Measurements from ENCODE around the gene GPR32. TPM values are rescaled to one million over a fixed set of nuclear protein-coding genes. Genes with fewer than 3 reads are reported as not detected.
"Not testable (repeated sequence)": the region's sequence is repeated elsewhere in the genome, so short reads cannot be mapped to it uniquely, and the experiment has no call there.

The GPR32 gene
- total RNA-seq, 2 experiments from 2014 or later = not detected

DNA sequence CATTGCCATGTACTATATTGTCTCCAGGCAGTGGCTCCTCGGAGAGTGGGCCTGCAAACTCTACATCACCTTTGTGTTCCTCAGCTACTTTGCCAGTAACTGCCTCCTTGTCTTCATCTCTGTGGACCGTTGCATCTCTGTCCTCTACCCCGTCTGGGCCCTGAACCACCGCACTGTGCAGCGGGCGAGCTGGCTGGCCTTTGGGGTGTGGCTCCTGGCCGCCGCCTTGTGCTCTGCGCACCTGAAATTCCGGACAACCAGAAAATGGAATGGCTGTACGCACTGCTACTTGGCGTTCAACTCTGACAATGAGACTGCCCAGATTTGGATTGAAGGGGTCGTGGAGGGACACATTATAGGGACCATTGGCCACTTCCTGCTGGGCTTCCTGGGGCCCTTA lies 624 bp downstream of the GPR32 start:
- ChIA-PET CTCF (no interaction called here), POLR2A (no interaction called here)
- peaks cover 20% of the 10 kb centered on the region for H3K27me3 Mint-ChIP-seq
- intact Hi-C loops (cut with DNase I, micrococcal nuclease) = no loop called here
- ATAC-seq (no peak), DNase-seq (no peak)
- H3K4me3 Mint-ChIP-seq = no peak overlapping the region
- H3K4me1 Mint-ChIP-seq = no peaks in the 10 kb centered on the region
- no peaks in the 10 kb centered on the region for H3K36me3 Mint-ChIP-seq (ENCODE audit: low read depth)
- no peaks in the 10 kb centered on the region for H3K9me3 Mint-ChIP-seq (ENCODE audit: low read depth)
- H3K27ac Mint-ChIP-seq = no peak overlapping the region

DNA sequence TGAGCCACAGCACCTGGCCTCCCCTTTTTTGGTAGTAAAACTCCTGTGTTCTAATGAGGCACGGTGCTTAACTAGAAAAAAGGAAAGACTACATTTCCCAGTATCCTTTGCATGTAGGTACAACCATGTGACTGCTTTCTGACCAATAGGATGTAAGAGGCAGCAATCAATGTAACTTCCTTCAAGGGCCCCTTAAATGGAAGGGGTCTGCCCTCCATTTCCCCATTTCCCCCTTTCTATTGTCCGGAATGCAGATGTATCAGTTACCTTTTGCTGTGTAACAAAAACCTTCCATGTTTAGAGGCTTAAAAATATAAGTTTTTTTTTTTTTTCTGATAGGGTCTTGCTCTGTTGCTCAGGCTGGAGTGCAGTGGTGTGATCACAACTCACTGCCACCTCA lies 2.2 kb downstream of the GPR32 start:
- Mint-ChIP-seq H3K4me1 (no peaks in the 10 kb centered on the region), H3K27me3 (peaks cover 25% of the 10 kb centered on the region), H3K36me3 (ENCODE audit: low read depth) (no peaks in the 10 kb centered on the region), H3K27ac (no peak overlapping the region), H3K4me3 (no peak overlapping the region), H3K9me3 (ENCODE audit: low read depth) (no peaks in the 10 kb centered on the region)
- CTCF ChIA-PET = no interaction called here
- no peak for DNase-seq
- ATAC-seq = peak; percentile 71
- POLR2A ChIA-PET = no interaction called here
- intact Hi-C loops (cut with DNase I, micrococcal nuclease) = no loop called here

DNA sequence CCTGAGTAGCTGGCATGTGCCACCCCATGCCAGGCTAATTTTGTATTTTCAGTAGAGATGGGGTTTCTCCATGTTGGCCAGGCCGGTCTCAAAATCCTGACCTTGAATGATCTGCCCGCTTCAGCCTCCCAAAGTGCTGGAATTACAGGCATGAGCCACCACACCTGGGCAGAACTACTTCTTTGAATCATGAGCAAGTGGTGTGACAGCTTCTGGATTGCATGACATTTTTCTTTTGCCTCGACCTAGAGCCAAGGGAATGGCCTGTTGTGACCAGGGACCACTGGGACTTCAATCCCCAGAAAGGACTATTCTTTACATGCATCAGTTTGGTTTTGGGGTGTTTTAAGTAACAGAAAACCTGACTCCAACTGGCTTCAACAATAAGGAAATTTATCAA lies 2.6 kb downstream of the GPR32 start:
- intact Hi-C loops (cut with DNase I, micrococcal nuclease); POLR2A ChIA-PET; H3K4me3 Mint-ChIP-seq; H3K4me1 Mint-ChIP-seq; H3K27ac Mint-ChIP-seq; DNase-seq; CTCF ChIA-PET; H3K9me3 Mint-ChIP-seq (ENCODE audit: low read depth); ATAC-seq; H3K36me3 Mint-ChIP-seq (ENCODE audit: low read depth): not testable (repeated sequence)
- H3K27me3 Mint-ChIP-seq = peaks cover 29% of the 10 kb centered on the region

DNA sequence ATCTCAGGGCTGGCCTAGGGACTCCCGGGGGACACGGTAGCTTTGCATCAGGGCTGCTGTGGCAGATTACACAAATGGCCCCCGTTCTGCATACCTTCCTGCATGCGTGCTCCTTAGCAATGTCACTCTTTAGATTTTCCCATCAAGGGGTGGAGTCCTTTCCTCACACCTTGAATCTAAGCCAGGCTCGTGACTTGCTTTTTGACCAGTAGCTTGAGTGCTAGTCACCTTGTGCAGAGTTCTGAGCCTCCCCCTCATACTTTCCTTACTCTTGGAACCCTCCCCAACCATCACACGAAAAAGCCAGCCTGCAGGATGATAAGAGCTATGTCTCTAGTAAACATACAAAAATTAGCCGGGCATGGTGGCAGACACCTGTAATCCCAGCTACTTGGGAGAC lies 3.2 kb downstream of the GPR32 start:
- DNase-seq; CTCF ChIA-PET; POLR2A ChIA-PET; intact Hi-C loops (cut with DNase I, micrococcal nuclease); H3K27ac Mint-ChIP-seq; H3K9me3 Mint-ChIP-seq (ENCODE audit: low read depth); H3K4me3 Mint-ChIP-seq; ATAC-seq; H3K36me3 Mint-ChIP-seq (ENCODE audit: low read depth); H3K4me1 Mint-ChIP-seq: not testable (repeated sequence)
- H3K27me3 Mint-ChIP-seq = peaks cover 35% of the 10 kb centered on the region

DNA sequence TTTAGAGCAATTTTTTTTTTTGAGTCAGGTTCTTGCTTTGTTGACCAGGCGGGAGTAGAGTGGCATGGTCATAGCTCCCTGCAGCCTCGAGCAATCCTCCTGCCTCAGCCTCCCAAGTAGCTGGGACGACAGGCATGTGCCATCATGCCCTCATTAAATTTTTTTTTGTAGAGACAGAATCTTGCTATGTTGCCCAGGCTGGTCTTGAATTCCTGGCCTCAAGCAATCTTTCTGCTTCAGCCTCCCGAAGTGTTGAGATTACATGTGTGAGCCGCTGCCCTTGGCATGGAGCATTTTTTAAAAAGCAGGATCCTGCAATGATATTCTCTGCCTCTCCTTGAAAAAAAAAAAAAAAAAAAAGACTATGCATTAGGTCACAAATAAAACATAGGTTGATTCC lies 5.9 kb downstream of the GPR32 start:
- Mint-ChIP-seq H3K36me3 (ENCODE audit: low read depth) (no peaks in the 10 kb centered on the region), H3K27me3 (peaks cover 54% of the 10 kb centered on the region), H3K4me1 (peaks cover 6% of the 10 kb centered on the region), H3K27ac (no peak overlapping the region), H3K9me3 (ENCODE audit: low read depth) (no peaks in the 10 kb centered on the region), H3K4me3 (no peak overlapping the region)
- ChIA-PET POLR2A (no interaction called here), CTCF (interaction anchor here (0.6 to 1.0 kb wide), 2 partner anchors 17 to 336 kb away, joined by 3 to 4 read pairs; no protein-coding TSS in a partner anchor)
- ATAC-seq (no peak), DNase-seq (no peak)
- intact Hi-C loops (cut with DNase I, micrococcal nuclease) = no loop called here

DNA sequence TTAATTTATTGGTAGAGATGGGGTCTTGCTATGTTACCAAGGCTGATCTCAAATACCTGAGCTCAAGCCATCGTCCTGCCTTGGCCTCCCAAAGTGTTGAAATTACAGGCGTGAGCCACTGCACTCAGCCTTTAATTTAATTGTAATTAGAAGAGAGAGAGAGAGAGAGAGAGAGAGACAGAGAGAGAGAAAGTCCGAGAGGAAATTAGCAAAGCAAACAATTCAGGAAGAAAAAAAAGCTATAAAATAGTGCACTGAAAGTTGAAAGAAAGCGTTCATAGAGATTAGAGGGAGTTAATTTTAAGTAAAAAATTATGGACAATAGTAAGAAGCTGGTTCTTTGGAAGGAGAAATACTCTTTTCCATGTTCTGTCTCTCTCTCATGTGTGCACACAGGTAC lies 7.0 kb downstream of the GPR32 start:
- Mint-ChIP-seq H3K36me3 (ENCODE audit: low read depth) (no peaks in the 10 kb centered on the region), H3K27ac (no peak overlapping the region), H3K4me1 (peaks cover 6% of the 10 kb centered on the region), H3K27me3 (peaks cover 55% of the 10 kb centered on the region), H3K9me3 (ENCODE audit: low read depth) (no peaks in the 10 kb centered on the region), H3K4me3 (no peak overlapping the region)
- no peak for ATAC-seq
- POLR2A ChIA-PET = interaction anchor here (0.6 kb wide), 1 partner anchor 393 kb away, joined by 3 read pairs; no protein-coding TSS in a partner anchor
- DNase-seq = no peak
- intact Hi-C loops (cut with DNase I, micrococcal nuclease) = no loop called here
- CTCF ChIA-PET = interaction anchor here (0.8 to 2.7 kb wide), 6 partner anchors 14 to 221 kb away, joined by 3 to 10 read pairs (median 3); no protein-coding TSS in a partner anchor

DNA sequence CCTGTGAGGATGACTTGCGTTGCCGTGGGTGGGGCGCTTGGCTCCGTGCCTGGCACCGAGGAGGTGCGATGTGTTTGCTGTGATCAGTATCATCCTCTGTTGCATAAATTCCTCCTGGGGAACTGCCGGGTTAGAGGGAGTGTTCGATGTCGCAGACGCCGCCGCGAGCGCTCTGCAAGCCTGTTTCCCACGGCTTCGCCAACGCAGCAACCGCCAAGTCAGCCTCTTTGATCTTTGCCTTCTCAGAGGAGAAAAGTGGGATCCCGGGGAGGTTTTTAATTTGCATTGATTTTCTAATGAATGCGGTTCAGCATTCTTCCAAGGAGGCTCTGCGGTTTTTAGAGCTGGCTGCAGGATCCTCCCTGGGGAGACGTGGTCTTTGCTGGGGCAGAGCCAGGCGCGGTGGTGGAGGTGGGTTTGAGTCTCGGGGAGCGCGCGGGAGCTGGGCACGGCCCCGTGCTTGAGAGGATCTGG lies 7.6 kb downstream of the GPR32 start:
- ChIA-PET CTCF (interaction anchor here (0.6 to 2.7 kb wide), 6 partner anchors 14 to 222 kb away, joined by 3 to 10 read pairs (median 3); no protein-coding TSS in a partner anchor), POLR2A (no interaction called here)

DNA sequence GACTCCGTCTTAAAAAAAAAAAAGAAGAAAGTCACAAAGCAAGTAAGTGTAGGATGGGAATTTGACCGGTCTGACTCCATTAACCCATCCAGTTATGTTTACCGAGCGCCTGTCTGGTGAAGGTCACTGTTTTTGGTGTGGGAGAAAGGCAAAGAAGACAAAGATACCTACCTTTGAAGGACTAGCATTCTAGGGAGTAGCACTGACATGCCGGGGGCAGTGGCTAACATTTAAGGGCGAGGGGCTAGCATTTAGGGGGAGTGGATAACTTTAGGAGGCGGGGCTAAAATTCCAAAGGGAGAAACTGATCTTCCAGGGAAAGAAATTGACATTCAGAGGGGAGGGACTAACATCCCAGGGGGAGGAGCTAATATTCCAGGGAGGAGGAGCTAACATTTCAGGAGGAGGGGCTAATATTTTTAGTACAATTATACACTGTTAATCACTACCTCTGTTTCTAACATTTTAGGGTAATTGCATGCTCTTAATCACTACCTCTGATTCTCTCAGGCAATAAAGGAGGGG lies 8.7 kb downstream of the GPR32 start:
- intact Hi-C loops (cut with DNase I, micrococcal nuclease) = no loop called here

More for the DNA sequence above, 7.6 kb downstream of the GPR32 start:
- ATAC-seq = no peak
- H3K4me3 Mint-ChIP-seq = no peak overlapping the region
- no peaks in the 10 kb centered on the region for H3K36me3 Mint-ChIP-seq (ENCODE audit: low read depth)
- H3K4me1 Mint-ChIP-seq = peaks cover 6% of the 10 kb centered on the region
- H3K9me3 Mint-ChIP-seq (ENCODE audit: low read depth) = no peaks in the 10 kb centered on the region
- H3K27me3 Mint-ChIP-seq = peaks cover 59% of the 10 kb centered on the region
- no peak overlapping the region for H3K27ac Mint-ChIP-seq
- DNase-seq = peak; percentile 49
- intact Hi-C loops (cut with DNase I, micrococcal nuclease) = no loop called here

DNA sequence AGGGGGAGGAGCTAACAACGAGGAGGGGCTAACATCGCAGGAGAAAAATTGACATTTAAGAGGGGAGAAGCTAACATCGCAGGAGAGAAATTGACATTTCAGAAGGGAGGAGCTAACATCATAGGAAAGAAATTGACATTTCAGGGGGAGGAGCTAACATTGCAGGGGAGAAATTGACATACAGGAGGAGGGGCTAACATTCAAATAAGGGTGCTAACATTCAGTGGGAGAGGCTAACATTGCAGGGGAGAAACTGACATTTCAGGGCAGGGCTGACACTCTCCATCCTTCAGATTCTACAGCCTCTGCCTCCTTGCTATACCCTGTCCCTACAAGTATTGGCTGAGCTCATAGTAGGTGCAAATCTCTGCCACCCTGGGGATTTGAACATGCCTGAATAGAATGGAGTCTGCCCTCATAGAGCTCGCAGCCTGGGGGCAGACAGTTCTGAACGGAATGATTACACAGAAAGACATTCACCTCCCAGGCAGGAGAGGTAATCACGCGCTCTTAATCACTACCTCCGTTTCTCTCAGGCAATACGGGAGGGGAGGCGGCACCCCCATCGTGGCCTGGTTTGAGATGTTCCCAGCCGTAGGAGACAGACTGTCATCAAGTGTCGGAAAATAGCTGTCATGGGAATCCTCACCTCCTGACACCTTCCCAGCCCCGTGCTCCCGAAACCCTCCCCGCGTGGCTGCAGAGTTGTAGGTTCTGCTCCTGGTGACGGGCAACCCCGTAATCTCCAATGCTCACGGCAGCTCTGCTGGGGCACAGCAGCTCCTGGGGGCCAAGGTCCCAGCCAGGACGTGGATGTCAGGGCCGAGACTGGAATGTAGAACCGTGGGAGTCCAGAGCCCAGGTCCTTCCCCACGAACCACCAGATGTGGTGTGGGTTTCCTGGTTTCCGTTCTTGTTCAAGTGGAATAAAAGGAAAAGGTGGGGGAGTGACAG lies 9.5 kb downstream of the GPR32 start:
- CTCF ChIA-PET = interaction anchor here (0.8 to 2.7 kb wide), 3 partner anchors 55 to 903 kb away, joined by 3 to 10 read pairs (median 5); no protein-coding TSS in a partner anchor
- POLR2A ChIA-PET = interaction anchor here (0.9 kb wide), 1 partner anchor 392 kb away, joined by 5 read pairs; no protein-coding TSS in a partner anchor
- no peak overlapping the region for H3K4me3 Mint-ChIP-seq
- H3K27ac Mint-ChIP-seq = no peak overlapping the region
- DNase-seq (no peak), ATAC-seq (peak; percentile 50)
- no peaks in the 10 kb centered on the region for H3K36me3 Mint-ChIP-seq (ENCODE audit: low read depth)
- no peaks in the 10 kb centered on the region for H3K9me3 Mint-ChIP-seq (ENCODE audit: low read depth)
- H3K4me1 Mint-ChIP-seq = peaks cover 12% of the 10 kb centered on the region
- intact Hi-C loops (cut with DNase I, micrococcal nuclease) = loop anchor here (5.0 to 10.0 kb wide), 4 partner anchors 115 to 422 kb away; no protein-coding TSS in a partner anchor
- peaks cover 55% of the 10 kb centered on the region for H3K27me3 Mint-ChIP-seq

More for the DNA sequence above, 8.7 kb downstream of the GPR32 start:
- peaks cover 12% of the 10 kb centered on the region for H3K4me1 Mint-ChIP-seq
- no peaks in the 10 kb centered on the region for H3K9me3 Mint-ChIP-seq (ENCODE audit: low read depth)
- no peak overlapping the region for H3K27ac Mint-ChIP-seq
- ChIA-PET CTCF (interaction anchor here (0.6 to 2.7 kb wide), 4 partner anchors 54 to 902 kb away, joined by 3 to 10 read pairs (median 4); no protein-coding TSS in a partner anchor), POLR2A (interaction anchor here (0.9 kb wide), 1 partner anchor 391 kb away, joined by 5 read pairs; no protein-coding TSS in a partner anchor)
- no peak for ATAC-seq
- peaks cover 60% of the 10 kb centered on the region for H3K27me3 Mint-ChIP-seq
- no peak for DNase-seq
- no peak overlapping the region for H3K4me3 Mint-ChIP-seq
- H3K36me3 Mint-ChIP-seq (ENCODE audit: low read depth) = no peaks in the 10 kb centered on the region

DNA sequence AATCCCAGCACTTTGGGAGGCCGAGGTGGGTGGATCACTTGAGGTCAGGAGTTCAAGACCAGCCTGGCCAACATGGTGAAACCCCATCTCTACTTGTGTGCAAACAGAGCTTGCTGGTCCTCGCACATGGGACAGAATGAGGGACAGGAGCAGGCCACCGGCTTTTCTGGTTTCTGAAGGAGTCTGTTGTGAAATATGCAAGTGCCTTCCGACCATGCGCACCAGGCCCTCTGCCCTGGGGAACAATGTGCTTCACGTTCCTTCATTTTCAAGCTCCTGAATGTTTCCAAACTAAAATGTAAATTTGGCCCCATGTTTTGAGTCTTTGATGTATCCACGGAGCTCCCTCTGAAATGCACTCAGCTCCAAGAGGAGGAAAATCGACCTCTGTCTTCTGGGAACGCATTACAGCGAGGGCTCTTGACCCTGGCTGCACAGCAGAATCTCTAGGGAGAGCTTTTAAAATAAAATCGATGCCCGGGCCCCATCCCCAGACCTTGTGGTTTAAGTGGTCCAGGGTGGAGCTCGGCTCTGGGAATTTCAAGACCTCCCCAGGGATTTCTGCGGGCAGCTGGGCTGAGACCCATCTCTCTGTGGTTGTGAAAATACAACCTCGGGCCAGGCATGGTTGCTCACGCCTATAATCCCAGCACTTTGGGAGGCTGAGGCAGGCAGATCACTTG lies 10.6 kb downstream of the GPR32 start:
- ATAC-seq = no peak
- Mint-ChIP-seq H3K36me3 (ENCODE audit: low read depth) (no peaks in the 10 kb centered on the region), H3K4me3 (no peak overlapping the region), H3K27ac (no peak overlapping the region), H3K27me3 (peaks cover 50% of the 10 kb centered on the region), H3K9me3 (ENCODE audit: low read depth) (no peaks in the 10 kb centered on the region), H3K4me1 (peaks cover 12% of the 10 kb centered on the region)
- ChIA-PET CTCF (no interaction called here), POLR2A (no interaction called here)
- intact Hi-C loops (cut with DNase I, micrococcal nuclease) = loop anchor here (5.0 to 10.0 kb wide), 4 partner anchors 116 to 424 kb away; no protein-coding TSS in a partner anchor
- DNase-seq = no peak

DNA sequence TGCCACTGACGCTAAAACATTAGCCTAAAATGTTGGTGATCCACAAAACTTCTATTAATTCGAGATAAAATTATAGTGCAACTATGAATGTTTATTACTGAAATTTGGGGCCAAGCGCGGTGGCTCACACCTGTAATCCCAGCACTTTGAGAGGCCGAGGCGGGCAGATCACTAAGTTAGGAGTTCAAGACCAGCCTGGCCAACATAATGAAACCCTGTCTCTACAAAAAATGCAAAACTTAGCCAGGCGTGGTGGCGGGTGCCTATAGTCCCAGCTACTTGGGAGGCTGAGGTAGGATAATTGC lies 13.5 kb downstream of the GPR32 start:
- H3K27ac Mint-ChIP-seq; ATAC-seq; DNase-seq; H3K9me3 Mint-ChIP-seq (ENCODE audit: low read depth); H3K4me1 Mint-ChIP-seq; H3K36me3 Mint-ChIP-seq (ENCODE audit: low read depth); H3K4me3 Mint-ChIP-seq: not testable (repeated sequence)
- ChIA-PET POLR2A (interaction anchor here (0.6 kb wide), 1 partner anchor 11 kb away, joined by 3 read pairs; no protein-coding TSS in a partner anchor), CTCF (interaction anchor here (0.6 to 1.6 kb wide), 14 partner anchors 50 to 1084 kb away, joined by 3 to 16 read pairs (median 3); no protein-coding TSS in a partner anchor)
- intact Hi-C loops (cut with DNase I, micrococcal nuclease) = loop anchor here (1.0 to 10.0 kb wide), 11 partner anchors 59 to 426 kb away; no protein-coding TSS in a partner anchor
- H3K27me3 Mint-ChIP-seq = peaks cover 30% of the 10 kb centered on the region

Data from activated CD4-positive, alpha-beta T cell treated with anti-CD3 and anti-CD28 coated beads for 36 hours (primary cell).